ENCODE data around the gene TOX2.

TOX2 gene

DNA sequence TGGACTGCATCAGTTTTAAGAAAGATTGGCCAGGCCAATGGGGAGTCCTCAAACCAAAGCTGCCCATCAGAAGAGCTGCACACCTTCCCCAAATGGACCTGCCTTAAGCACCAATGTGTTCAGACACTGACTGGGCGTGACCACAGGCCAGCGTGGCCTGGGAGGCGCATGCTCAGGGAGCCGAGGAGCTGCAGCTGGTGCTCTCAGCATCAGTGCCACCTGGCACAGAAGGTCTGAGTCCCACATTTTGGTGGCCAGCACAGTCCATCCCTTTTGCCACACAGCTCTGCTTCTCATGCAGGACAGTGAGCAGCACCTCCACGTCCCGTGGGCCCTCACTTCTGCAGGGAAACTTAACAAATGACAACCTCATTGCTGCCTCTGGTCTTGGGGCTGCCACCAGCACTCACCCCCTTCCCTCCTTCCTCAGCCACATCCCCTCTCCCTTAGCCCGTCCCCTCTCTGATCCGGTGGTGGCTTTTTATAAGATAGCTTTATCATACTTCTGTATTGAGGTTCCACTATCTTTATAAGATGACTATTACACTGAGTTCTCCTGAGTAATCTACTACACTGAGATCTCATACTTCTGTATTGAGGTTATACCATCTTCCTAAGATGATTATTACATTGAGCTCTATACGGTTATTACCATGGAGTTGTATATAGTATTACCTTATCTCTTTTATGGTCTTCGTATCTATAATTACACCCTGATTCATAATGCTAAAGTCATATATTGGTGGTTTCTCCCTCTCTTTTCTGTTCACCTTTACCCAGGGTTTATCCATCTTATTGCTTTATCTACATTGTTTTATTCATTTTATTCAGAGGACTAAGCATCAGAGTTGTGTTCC is 109.1 kb downstream of the TOX2 start:
- DNase-seq = no peak

DNA sequence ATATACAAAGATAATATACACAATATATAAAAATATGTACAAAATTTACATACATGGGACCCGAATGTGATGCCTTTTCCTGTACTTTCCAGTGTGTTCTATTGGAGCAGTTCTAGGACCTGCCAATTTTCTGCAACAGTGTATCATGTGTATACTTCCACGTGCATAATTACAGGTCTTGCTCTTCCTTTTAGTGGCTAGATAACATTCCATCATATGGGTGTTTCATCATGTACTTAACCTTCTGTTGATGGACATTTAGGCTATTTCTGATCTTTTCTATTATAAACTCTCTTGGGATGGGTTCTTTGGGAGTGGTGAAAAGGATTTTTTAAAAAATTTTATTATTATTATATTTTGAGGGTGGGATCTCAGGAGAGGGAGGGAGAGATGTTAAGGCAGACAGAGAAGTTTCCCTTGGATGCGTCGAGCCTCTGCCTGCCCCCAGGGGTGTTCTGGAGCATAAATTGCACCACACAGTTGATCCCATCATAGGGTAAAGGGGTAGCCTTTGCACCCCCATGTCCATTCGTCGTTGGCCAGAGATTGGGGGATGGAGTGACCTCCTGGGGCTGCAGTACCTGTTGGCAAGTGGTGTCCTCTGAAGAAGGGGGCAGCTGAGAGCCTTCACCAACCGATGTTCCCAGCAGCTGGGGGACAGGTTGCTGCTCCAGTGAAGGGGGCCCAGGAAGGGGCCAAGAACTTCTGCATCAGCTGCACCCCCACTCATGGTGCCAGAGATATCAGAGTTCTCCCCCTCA is 110.3 kb downstream of the TOX2 start:
- DNase-seq = no peak

DNA sequence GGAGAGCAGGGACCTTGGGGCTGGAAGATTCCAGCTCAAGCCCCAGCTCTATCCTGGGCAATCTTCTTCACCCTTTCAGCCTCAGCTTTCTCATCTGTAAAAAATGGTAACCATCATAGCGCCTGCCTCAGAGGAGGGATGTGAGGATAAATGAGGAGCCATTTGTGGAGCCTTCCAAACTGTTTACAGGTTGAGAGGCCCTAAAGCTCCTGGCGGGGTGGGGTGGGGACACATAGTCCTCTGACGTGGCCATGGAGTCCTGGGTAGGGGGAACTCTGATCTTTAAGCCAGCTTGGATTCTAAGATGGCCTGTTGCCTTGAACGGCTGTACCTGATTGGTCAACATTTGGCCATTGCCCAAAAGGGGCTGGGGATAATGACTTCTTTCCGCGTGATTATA is 111.1 kb downstream of the TOX2 start:
- no peak for DNase-seq

DNA sequence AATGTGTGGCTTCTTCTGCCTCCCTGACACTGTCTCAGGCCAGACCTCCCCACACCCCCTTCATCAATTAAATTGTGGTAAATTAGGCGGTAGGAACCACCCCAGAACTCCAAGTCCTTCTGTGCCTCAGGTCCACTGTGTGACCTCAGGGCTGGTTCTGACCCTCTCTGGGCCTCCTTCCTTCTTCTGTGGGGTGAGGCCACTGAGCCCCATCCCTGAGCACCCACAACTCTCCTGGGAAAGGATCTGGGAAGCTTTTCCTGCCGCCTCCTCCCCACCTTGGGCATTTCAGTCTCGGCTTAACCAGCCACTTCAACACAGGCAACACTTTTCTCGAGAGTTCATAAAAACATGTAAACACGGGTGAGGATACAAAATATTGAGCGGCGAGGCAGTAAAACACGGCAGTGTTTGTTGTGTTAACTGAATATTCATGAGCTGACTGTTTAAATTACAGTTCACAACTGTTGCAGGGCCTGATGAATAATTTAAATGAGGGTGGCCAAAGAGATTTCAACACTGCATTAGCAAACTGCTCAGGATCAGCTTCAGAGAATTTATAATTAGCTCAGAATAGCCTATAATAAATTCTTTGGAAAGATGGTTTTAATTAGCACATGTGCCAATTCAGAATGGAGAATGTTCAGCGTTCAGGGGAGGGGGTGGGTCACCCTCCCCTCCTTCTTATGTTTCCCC is 112.1 kb downstream of the TOX2 start:
- peak; percentile 72 for DNase-seq

DNA sequence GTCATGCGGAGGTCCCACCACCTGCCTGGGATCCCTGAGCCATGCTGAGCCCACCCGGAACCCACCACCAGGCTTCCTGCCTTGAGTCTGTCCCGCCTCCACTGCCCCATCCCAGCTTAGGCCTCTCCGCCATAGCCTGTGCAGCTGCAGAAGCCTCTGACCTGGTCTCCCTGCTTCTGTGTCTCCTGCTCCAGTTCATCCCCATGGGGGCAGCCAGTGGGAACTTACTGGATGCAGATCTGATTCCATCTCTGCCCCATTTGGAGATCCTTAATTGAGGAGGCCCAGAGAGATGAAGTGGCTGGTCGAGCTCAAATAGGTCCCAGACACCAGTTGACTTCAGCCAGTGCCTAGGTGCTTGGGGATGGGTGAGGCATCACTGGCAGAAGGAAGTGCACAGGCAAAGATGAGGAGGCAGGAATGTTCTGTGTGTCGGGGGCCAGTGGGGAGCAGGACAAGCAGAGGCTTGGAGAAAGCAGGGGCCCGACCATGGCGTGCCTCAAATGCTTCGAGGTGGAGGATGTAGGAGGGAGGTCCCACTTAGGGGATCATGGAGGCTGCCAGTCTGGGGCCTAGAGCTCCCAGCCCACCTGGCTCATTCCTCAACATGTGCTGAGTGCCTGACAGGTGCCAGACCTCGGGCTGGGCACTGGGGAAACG is 112.8 kb downstream of the TOX2 start:
- DNase-seq = no peak

DNA sequence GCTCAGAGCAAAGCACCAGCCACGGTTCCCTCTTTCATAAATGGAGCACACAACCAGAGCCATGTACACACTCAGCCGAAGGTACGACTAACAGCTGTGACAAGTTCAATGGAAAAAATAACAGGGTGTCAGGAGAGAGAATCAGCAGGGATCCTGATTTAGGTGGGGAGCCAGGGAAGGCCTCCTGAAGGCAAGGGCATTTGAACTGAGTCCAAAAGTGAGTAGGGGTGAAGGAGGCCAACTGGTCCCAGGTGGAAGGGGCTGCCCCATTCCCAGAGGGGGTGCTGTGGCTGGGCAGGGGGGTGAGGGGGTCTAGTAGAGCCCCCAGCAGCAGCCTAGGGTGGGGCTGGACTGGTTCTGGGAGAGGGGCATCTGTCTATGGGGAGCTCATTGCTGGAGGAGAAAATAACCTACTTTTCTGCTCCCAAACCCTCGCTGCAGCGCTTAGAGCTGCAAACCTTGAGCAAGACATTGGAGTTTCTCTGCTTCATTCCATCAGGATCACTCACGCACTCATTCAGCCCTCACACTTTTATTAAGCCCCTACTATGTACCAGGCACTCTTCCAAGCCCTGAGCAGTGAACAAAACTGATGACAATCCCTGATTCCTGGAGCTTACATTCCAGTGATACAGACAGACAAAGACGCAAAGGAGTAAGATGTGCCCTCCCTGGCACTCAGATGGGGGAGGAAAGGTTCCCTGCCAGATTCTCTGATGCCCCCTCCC is 113.5 kb downstream of the TOX2 start:
- no peak for DNase-seq

DNA sequence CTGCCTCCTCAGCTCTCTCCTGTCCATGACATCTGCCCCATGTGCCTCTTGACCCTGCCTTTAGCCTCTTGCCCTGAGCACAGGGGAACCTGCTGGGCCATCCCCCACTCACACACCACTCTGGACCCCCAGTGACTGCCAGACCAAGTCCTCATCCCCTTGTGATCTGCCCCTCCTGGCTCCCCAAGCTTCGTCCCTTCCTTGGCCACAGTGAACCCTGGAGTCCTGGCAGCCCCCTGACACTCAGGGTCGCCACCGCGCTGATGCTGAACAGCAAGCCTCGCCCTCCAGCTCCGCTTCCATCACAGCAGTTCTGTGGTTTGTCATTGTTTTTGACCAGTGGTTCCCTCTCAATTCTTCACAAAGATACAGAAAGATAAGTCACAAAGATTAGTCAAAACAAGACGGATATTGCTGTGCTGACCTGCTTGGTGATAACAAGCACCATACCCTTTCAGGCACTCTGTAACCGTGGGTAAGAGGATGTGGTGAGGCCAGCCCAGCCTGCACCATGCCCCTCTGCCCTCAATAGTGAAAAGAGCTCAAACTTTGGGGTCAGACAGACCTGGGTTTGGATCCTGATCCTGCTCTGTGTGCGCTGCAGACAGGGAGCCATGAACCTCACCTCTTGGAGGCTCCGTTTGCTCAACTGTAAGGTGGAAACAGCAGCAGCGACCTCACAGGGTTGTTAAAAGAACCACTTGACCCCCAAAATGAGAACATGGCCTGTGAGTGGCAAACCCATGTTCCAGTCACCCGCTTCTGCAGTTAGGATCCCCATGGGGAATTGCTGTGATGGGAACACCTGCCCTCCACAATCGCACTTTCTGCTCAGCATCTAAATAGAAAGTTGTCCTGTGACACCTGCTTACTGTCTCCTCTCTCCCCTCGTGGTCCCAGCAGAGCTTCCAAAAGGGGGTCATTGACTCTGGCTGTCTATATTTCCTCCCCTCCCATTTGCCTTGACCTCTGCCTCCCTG is 114.5 kb downstream of the TOX2 start:
- no peak for DNase-seq

DNA sequence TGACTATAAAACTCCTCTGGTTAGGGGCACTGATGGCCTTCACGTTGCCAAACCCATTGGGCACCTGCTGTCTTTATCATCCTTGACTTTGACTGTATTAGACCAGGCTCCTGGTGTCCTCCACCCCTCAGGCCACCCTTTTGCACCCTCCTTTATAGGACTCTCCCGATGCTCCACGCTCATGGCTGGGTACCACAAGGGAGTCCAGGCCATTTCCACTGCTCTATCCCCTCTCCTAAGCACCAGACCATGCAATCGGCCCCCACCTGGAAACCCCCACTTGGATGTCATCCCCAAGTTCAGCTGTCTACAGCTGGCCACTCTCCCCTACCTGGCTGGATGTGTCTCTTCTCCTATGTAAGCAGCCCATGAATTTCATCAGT is 115.2 kb downstream of the TOX2 start:
- DNase-seq = no peak

DNA sequence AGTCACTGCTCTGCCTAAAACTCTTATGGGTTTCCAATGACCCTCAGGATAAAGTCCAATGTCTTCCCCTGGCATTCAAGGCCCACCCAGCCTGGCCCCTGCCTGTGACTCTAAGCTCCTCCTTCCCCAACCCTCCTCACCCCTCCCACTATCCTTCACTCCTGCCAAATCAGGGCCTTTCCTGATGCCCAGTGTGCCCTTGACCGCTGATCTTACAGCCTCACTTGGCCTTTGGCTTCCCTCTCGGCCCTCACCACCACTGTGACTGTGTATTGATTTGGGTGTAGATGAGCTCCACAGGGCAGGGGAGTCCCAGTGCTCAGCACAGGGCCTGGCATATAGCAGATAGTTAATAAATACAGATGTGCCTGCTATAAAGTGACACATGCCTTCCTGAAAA is 115.7 kb downstream of the TOX2 start:
- DNase-seq = no peak

DNA sequence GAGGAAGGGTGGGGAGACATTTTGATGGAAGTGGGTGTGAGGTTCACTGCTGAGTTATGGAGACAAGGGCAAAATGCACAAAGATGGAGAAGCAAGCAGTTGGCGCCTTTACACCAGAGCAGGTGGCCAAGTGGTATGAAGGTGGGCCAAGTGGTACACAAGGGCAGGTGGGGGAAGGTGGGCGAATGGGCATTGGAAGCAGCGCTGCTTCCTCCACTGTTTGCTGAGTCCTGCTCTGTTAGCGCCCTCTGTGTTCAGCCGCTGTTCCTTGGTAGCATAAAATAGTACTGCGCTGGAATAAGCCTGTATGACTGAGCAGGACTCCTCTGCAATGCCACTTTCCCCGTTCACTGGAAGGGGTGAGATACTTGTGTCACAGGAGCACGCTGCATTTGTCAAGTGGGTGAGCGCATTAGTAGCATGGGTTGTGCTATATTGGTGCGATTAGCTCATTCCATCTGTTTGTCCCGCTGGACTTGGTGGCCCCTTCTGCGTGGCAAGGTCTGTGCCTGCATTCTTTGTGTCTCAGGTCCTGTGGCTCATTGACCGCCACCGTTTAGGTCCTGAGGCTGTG is 116.4 kb downstream of the TOX2 start:
- DNase-seq = no peak

DNA sequence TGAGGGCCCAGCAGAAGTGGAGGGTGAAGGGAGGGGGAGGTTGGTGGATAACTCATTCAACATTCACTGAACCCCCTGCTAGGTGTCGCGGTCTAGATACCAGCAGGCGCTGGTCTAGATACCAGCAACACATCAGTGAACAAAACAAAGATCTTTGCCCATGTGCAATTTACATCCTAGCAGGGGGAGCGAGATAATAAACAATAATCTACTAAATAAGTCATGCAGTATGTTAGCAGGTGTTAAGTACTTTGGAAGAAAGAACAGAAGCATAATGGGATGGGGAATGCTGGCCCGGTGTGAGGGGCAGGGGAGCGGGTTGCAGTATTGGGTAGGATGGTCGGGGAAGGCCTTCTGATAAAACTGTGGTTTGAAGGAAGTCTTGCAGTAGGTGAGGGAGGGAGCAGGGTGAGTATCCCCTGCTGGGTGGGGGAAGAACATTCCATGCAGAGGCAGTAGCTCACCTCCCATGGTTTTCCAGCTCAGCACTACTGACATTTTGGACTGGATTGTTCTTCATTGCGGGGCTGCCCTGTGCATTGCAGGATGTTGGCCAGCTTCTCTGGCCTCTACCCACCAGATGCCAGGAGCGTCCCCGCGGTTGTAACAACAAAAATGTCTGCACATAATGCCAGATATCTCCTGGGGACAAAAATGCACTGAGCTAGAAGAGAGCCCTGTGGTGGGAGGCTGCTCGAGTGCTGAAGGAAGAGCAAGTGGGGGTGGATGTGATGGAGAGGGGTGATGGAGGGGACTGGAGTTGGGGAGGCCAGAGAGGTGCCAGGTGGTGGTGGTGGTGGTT is 117.3 kb downstream of the TOX2 start:
- no peak for DNase-seq

DNA sequence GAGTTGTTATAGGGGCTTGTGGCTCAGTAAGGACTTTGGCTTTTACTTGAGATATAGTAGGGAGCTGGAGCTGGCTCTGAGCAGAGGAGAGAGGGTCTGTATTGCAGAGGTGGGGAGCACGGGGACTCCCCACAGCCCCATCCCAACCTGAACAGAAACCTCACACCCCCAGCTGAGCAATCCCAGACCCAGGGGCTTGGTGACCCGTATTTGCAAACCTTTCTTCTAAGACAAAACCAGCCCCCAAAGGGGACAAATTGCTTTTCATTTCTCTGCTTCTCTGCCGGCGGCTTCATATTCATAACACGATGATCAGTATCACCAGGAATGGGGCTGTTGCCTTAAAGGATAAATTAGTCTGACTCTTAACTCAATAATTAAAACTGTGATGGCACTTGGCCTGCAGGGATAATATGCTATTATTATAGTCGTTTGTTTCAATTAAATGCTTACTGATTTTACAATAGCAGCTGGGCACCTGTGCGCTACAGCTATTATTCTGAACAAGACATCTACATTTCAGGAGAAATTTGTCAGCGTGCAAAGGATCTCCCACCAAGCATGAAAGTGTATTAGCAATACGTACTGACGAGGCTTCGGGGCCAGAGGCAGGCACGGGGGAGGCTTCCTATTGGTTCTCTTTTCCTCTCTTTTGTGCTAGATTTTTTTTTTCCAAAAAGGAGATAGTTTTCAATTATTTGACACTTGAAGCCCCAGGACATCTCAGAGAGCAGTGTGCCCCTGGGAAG is 118.1 kb downstream of the TOX2 start:
- DNase-seq = no peak

DNA sequence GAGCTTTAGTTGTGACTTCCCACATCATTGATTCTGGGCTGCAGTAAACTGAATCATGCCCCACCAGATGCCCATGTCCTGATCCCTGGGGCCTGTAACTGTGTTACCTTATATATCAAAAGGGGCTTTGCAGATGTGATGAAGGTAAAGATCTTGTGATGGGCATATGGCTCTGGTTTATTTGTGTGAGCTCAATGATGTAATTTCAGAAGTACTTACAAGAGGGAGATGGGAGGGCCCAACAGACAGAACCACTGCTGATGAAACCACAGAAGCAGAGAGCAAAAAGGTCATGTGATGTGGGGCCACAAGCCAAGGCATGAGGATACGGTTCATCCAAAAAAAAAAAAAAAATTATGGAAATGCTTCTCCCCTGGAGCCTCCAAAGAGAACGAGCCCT is 118.7 kb downstream of the TOX2 start:
- no peak for DNase-seq

DNA sequence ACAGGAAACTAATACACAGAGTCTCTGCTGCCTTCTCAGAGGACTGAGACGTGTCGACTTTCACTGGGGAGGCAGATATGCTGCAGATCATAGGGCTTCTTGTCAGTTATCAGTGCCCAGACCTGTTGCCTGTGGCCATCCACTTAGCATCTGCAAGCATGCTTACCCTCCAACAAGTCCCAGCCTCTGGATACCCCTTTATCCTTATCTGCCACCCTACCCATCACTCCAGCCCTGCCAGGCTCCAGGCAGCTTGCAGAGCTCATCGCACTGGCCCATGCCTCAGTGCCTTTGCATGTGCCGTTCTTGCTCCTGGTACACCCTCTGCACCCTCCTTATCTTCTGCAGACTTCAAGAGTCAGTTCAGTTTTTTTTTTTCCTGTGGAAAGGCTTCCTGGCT is 119.2 kb downstream of the TOX2 start:
- DNase-seq = no peak

DNA sequence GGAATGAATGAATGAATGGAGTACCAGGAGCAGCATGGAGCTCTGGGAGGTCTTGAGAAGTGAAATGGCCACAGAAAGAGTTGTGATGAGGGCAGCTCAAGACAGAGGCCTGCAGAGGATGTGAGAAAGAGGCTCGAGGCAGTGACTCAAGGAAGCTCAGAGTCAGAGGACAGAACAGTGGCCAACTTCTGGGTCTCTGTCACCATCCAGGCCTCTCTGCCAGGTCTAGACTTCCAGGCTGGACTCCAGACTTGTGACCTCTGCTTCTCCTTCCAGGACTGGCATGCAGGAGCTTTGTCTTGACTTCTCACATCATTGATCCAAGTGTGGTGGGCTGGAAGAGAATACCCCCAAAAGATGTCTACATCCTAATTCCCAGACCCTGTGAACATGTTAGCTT is 119.8 kb downstream of the TOX2 start:
- no peak for DNase-seq

DNA sequence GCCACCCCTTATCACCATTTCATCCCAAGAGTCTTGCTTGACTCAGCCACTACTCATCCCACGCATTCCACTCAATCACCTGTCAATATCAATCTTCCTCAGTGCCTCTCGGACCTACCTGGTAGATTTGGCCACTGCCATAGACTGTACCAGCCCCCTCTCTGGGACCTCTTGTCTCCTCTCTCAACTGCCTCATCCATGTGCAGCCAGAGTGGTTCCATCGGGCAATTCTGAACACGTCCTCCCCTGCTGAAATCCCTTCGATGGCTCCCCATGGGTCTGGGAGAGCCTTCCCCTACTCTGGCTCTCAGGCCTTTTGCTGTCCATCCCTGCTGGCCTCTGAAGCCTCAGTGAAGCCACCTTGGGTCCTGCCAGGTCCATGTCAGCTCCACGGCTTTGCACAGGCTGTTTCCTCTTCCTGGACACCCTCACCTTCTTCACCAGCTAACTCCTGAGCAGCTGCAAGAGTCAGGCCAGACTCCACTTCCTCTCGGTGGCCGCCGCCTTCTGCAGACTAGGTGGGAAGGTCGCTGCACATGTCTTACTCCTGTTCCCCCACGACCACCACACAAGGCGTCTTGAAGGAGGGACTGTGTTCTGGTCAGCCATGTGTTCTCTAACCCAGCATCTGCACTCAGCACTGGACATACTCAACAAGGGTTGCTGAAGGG is 120.4 kb downstream of the TOX2 start:
- DNase-seq = no peak

DNA sequence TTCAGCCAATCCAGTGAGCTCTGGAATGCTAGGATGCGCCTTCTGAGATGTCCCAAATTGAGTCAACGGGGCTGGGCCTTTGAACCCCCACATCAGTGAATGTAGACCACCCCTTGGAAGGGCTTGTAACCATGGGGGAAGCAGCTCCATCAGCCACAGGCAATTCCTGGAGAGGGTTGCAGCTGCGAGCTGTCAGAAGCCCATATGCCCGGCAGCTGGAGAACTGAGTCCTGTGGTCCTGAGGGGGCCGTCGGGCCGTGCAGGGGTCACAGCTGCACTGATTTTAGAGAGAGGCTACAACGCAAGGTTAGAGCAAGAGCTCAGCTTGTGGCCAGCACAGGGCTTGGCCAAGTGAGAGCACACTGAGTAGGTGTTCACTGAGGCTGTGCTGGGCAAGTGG is 121.3 kb downstream of the TOX2 start:
- no peak for DNase-seq

DNA sequence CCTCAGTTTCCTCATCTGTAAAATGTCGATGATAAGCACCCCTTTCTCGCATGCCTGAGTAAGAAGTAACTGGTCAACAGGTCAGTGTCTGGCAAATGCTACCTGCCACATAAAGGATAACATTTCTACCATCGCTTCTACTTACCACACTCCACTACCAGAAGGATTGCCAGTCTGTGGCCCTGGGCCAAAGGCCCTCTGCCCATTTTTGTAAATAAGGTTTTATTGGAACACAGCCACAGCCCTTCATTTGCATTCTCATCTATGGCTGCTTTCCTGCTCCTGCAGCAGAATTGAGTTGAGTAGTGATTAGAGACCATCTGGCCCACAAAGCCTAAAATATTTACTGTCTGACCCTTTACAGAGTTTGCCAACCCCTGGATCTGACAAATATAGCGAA is 121.8 kb downstream of the TOX2 start:
- DNase-seq = no peak

DNA sequence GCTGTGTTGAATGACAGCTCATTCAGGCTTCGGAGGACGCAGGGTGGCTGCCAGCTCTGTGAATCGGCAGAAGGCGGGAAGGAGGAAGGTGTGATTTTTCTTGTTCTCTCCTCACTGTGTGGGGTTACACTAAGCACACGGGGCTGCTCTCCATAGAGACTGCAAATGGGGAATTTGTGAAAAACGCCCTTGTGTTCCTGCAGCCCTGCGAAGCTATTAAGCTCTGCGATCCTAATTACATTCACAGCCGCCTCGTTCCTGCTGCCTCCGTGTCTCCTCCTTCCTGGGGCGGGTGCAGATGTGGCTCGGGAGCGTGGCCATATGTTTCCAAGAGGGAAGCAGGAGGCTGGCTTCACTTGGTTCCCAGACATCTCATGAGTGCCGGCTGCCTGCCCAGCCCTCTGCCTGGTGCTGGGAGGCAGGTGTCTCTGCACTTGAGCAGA is 124.0 kb downstream of the TOX2 start:
- DNase-seq = no peak
